OCI-LY3 (cell line): ENCODE results near the gene LTO1.

ENCODE experiments used
- H2AFZ ChIP-seq: fragments of 200-600, 300-600 bp; shearing (Covaris generic); 2 replicates; pipeline ENCODE4 v1.6.0; 2014; ENCODE audit warnings: antibody characterized with exemption, low read depth, low read length
- H3K27ac ChIP-seq: fragments of 200-600, 300-600 bp; sonication (generic); 2 replicates; pipeline ENCODE4 v1.5.1; 2014; ENCODE audit warnings: mild to moderate bottlenecking, low read length, moderate library complexity, mixed read lengths
- H3K27me3 ChIP-seq: fragments of 200-600, 300-600 bp; sonication (generic); 2 replicates; pipeline ENCODE4 v1.6.1; 2014; ENCODE audit warnings: low read depth, low read length, mixed read lengths
- H3K36me3 ChIP-seq: fragments of 200-600, 300-600 bp; sonication (generic); replicated peaks from 2 replicates; pipeline ENCODE3; 2014; ENCODE audit warnings: low read depth, low read length, mixed read lengths
- H3K4me1 ChIP-seq: fragments of 300-600, 200-600 bp; sonication (generic); 2 replicates; pipeline ENCODE4 v1.6.1; 2014; ENCODE audit warnings: low read length, mixed read lengths
- H3K4me2 ChIP-seq: fragments of 200-600, 300-600 bp; sonication (generic); 2 replicates; pipeline ENCODE4 v1.6.1; 2014; ENCODE audit warnings: low read length, mixed read lengths
- H3K4me3 ChIP-seq: fragments of 300-600, 200-600 bp; sonication (generic); 2 replicates; pipeline ENCODE4 v1.5.1; 2014; ENCODE audit warnings: antibody characterized with exemption, mild to moderate bottlenecking, low read length, moderate library complexity
- H3K79me2 ChIP-seq: fragments of 300-600, 200-600 bp; shearing (Covaris generic); 2 replicates; pipeline ENCODE4 v1.6.1; 2014; ENCODE audit warnings: mild to moderate bottlenecking, low read length, mixed read lengths
- H3K9ac ChIP-seq: fragments of 300-600, 200-600 bp; shearing (Covaris generic); 2 replicates; pipeline ENCODE4 v1.6.0; 2014; ENCODE audit warnings: mild to moderate bottlenecking, low read length, moderate library complexity
- H3K9me3 ChIP-seq: fragments of 200-600, 300-600 bp; shearing (Covaris generic); 2 replicates; pipeline ENCODE4 v1.6.1; 2014; ENCODE audit warnings: low read length, mixed read lengths; ENCODE audit not compliant: insufficient read depth
- H4K20me1 ChIP-seq: fragments of 200-600, 300-600 bp; sonication (generic); 2 replicates; pipeline ENCODE4 v1.6.1; 2016; ENCODE audit warnings: low read length, mixed read lengths; ENCODE audit not compliant: insufficient read depth
- CTCF ChIP-seq: fragments of 200-600, 300-600 bp; sonication (generic); IDR thresholded peaks from 2 replicates; pipeline ENCODE4 v1.5.1; 2014; ENCODE audit warnings: antibody characterized with exemption, low read length, low read depth
- EZH2phosphoT487 ChIP-seq: fragments of 200-600 bp; shearing (Covaris generic); IDR thresholded peaks from 2 replicates; pipeline ENCODE4 v1.6.1; 2018; ENCODE audit warnings: antibody characterized with exemption, mixed run types, low read depth

Gene LTO1

DNA sequence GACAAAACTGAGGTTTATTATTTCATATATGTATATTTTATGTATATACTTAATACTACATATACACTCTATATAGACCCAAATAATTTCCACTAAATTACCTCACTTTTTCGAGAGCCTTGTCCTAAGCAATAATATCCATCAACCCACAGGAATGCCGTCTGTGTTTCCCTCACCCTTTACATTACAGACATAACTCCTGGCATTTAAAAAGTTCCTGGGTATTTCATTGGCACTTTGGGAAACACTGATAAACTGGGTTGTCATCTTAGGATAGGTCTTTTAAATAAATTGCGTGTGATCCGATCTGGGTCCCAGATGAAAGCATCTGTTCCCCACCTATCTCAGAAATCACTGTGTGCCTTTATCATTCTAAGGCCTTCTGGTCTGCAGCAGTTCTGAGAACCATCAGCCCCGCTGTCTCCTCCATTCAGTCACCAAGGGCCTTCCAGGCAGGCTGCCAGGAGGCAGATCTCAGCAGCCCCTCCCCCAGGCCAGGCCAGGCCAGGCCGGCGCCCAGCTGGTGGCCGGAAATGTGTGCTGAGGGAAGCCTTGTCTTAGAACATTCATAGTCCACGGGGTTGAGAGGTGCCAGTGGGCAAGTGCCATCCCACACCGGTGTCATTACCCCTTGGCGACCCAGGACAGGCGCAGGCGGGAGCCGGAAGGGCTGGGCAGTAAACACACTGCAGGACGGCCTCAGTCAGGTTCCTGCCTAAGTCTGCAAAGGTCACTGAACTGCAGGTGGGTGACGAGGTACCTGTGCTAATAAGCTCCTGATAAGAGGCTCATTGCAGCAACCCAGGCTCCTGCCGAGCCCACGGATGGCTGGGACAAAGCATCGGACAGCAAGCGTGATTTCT lies 25.4 kb upstream of the LTO1 start:
- H3K79me2 ChIP-seq, result no peaks in the 10 kb centered on the region
- H3K4me1 ChIP-seq, result no peaks in the 10 kb centered on the region
- TF ChIP-seq EZH2phosphoT487, result no peak
- TF ChIP-seq CTCF, result no peak
- H4K20me1 ChIP-seq, result no peaks in the 10 kb centered on the region
- no peaks in the 10 kb centered on the region for H3K9me3 ChIP-seq
- no peak overlapping the region for H3K9ac ChIP-seq
- H3K4me2 ChIP-seq, result no peak overlapping the region
- no peak overlapping the region for H3K4me3 ChIP-seq
- no peak overlapping the region for H3K27ac ChIP-seq
- H3K36me3 ChIP-seq, result no peaks in the 10 kb centered on the region
- no peak overlapping the region for H2AFZ ChIP-seq
- H3K27me3 ChIP-seq, result peaks cover 11% of the 10 kb centered on the region; the same call in 1 of the 2 replicates

DNA sequence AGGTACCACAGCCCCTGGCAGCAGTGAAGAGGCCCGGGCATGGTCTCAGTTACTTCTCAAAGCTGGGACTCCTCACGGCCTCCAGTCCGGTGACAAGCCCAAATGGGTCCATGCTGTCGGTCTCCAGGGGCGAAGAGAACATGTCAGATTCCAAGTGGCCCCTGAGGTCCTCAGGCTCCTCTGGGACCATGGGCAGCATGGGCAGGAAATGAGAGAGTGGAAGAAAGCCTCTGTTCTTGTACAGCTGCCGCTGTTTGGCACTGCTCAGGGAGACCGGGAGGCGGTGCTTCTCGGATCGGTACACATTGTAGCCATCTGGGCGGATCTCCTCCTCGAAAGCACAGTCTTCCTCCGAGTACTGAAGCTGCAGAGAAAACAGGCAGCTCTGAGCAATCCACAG lies 24.1 kb upstream of the LTO1 start:
- H2AFZ ChIP-seq, result no peak overlapping the region
- H3K9me3 ChIP-seq, result no peaks in the 10 kb centered on the region
- H3K4me1 ChIP-seq, result no peaks in the 10 kb centered on the region
- no peak overlapping the region for H3K4me2 ChIP-seq
- H3K36me3 ChIP-seq, result no peaks in the 10 kb centered on the region
- TF ChIP-seq EZH2phosphoT487, result no peak
- TF ChIP-seq CTCF, result no peak
- H3K9ac ChIP-seq, result no peak overlapping the region
- H3K27me3 ChIP-seq, result peaks cover 21% of the 10 kb centered on the region
- H3K4me3 ChIP-seq, result no peak overlapping the region
- H4K20me1 ChIP-seq, result no peaks in the 10 kb centered on the region
- no peaks in the 10 kb centered on the region for H3K79me2 ChIP-seq
- no peak overlapping the region for H3K27ac ChIP-seq

DNA sequence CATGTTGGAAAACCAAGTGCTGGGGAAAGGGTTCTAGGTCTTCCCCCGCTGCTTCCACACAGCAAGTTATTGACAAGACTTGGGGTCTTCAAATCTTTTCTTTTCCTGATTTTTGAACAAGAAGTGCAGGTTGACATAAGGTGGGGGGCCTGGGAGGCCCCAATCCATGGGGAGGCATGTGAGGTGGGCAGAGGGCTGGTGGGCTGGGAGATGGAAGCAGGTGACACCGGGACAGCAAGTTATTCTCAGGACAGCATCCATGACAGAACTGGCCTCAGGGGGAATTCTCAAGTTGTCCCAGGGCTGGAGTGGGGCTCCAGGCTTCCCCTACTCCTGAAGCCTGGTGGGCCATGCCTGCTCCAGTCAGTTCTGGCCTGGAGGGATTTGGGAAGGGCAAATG lies 23.2 kb upstream of the LTO1 start:
- H3K4me2 ChIP-seq, result no peak overlapping the region
- no peaks in the 10 kb centered on the region for H3K79me2 ChIP-seq
- H3K9me3 ChIP-seq, result no peaks in the 10 kb centered on the region
- no peaks in the 10 kb centered on the region for H4K20me1 ChIP-seq
- H3K27ac ChIP-seq, result no peak overlapping the region
- no peak overlapping the region for H3K9ac ChIP-seq
- H3K4me3 ChIP-seq, result no peak overlapping the region
- no peak overlapping the region for H2AFZ ChIP-seq
- H3K36me3 ChIP-seq, result no peaks in the 10 kb centered on the region
- TF ChIP-seq EZH2phosphoT487, result no peak
- TF ChIP-seq CTCF, result no peak
- peaks cover 26% of the 10 kb centered on the region for H3K27me3 ChIP-seq
- no peaks in the 10 kb centered on the region for H3K4me1 ChIP-seq

DNA sequence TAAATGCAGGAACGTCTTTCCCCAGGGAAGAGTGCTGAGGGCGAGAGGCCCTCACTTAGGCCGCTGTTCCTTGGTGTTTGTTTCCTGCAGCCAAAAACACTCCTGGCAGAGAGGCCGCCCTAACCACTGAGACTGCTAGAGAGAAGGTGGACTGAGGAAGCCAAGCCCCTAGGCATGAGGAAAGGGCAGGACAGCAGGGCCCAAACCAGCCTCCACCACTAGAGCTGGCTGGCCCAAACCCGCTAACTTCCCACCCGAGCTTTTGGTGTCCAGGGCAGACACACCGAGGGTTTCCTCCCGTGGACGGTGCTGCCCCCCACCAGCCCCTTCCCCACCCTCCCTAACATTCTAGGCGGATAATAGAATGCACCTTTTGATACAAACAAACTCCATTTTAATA lies 22.7 kb upstream of the LTO1 start:
- Histone ChIP-seq H3K27ac (no peak overlapping the region), H4K20me1 (no peaks in the 10 kb centered on the region), H3K4me1 (no peaks in the 10 kb centered on the region), H3K79me2 (no peaks in the 10 kb centered on the region), H3K9ac (no peak overlapping the region), H3K4me3 (no peak overlapping the region), H3K4me2 (no peak overlapping the region), H3K36me3 (no peaks in the 10 kb centered on the region), H3K9me3 (no peaks in the 10 kb centered on the region), H2AFZ (no peak overlapping the region), H3K27me3 (peaks cover 26% of the 10 kb centered on the region)
- TF ChIP-seq EZH2phosphoT487, result no peak
- no peak for TF ChIP-seq CTCF
